A549 (cell line): ENCODE data around the gene HBS1L. TPM values are rescaled to one million over a fixed set of nuclear protein-coding genes. Genes with fewer than 3 reads are reported as not detected.
A peak's percentile ranks its signal among the peaks of the same experiment; 100 is the strongest.

ENCODE experiments used
- ATAC-seq, 2 experiments: fragments of 200-7000 bp in 1 of 2; fragments of >200 bp in 1 of 2; cut with Nextera tagmentation in 1 of 2; cut with Tn5 transposase in 1 of 2; 3 replicates each; pipeline versions ENCODE4 v1.8.0 to v1.9.1; 2018 to 2020; ENCODE audit warnings: mild to moderate bottlenecking in 1 of 2, moderate library complexity in 1 of 2
- CTCF ChIA-PET: fragments of 300-600 bp; sonication (Branson Sonifier 250); formaldehyde crosslinking; extraction: SDS; loops from one replicate; lab custom pipeline; 2021; ENCODE audit warnings: antibody characterized with exemption, inconsistent platforms; lab: Yijun Ruan, JAX
- POLR2A ChIA-PET: fragments of 350-600 bp; formaldehyde crosslinking; extraction: SDS; loops from one replicate; lab custom pipeline; 2021; ENCODE audit warnings: antibody characterized with exemption, inconsistent platforms; lab: Yijun Ruan, JAX
- DNase-seq, 2 experiments: peaks; one replicate each; pipeline versions ENCODE4 v3.0.0 to v3.0.0-alpha.2; 2011 to 2016; ENCODE audit warnings: low read depth in 1 of 2, low spot score in 1 of 2
- FAIRE-seq: peaks from 2 replicates; lab custom pipeline; 2011; peaks lifted over from hg19 to GRCh38; lab: Jason Lieb, UNC
- H3K27ac ChIP-seq, 2 experiments: fragments of >200 bp; sonication (Bioruptor Twin); formaldehyde crosslinking; 3 replicates each; pipeline ENCODE4 v1.5.1; 2016 to 2017
- H3K4me1 ChIP-seq: fragments of >200 bp; sonication (Bioruptor Twin); formaldehyde crosslinking; 3 replicates; pipeline ENCODE4 v1.6.1; 2016
- H3K4me2 ChIP-seq: fragments of >200 bp; sonication (Bioruptor Twin); formaldehyde crosslinking; 3 replicates; pipeline ENCODE4 v1.6.1; 2016
- H3K4me3 ChIP-seq: fragments of >200 bp; sonication (Bioruptor Twin); formaldehyde crosslinking; 3 replicates; pipeline ENCODE4 v1.5.1; 2016
- H3K9me3 ChIP-seq: fragments of >200 bp; sonication (Bioruptor Twin); formaldehyde crosslinking; 3 replicates; pipeline ENCODE4 v1.6.1; 2016
- ATOH8 ChIP-seq: fragments of 250-450 bp; sonication (Bioruptor Pico); IDR thresholded peaks from 2 replicates; pipeline ENCODE4 v1.5.0; 2020; ENCODE audit warnings: low read depth, mild to moderate bottlenecking, moderate library complexity
- CBX2 ChIP-seq: fragments of 200-600 bp; sonication (generic); IDR thresholded peaks from 2 replicates; pipeline ENCODE4 v1.6.1; 2016; ENCODE audit warnings: low read depth, mild to moderate bottlenecking, borderline replicate concordance
- CBX8 ChIP-seq: fragments of 200-600 bp; sonication (generic); IDR thresholded peaks from 2 replicates; pipeline ENCODE4 v1.6.1; 2016
- CHD2 ChIP-seq: fragments of 150-350 bp; IDR thresholded peaks from 2 replicates; pipeline ENCODE4 v1.6.1; 2014; ENCODE audit warnings: low read length; ENCODE audit not compliant: partially characterized antibody
- E2F6 ChIP-seq: IDR thresholded peaks from 2 replicates; pipeline ENCODE4 v1.6.1; 2012; ENCODE audit warnings: low read depth, borderline replicate concordance
- ELK1 ChIP-seq: fragments of 150-350 bp; IDR thresholded peaks from 2 replicates; pipeline ENCODE4 v1.6.1; 2014; ENCODE audit warnings: low read depth, mild to moderate bottlenecking, low read length
- FOSB ChIP-seq: fragments of 250-450 bp; sonication (Bioruptor Pico); IDR thresholded peaks from 2 replicates; pipeline ENCODE4 v1.5.0; 2020; ENCODE audit warnings: mild to moderate bottlenecking, moderate library complexity
- FOSL2 ChIP-seq, 2 experiments: fragments of 450-650 bp in 1 of 2; fragments of >200 bp in 1 of 2; sonication (Bioruptor Twin) in 1 of 2; formaldehyde crosslinking; IDR thresholded peaks; 2 replicates each; pipeline versions ENCODE4 v1.5.0 to v1.6.1; 2016 to 2020; ENCODE audit warnings: mild to moderate bottlenecking in 1 of 2, moderate library complexity in 1 of 2
- FOXS1 ChIP-seq: fragments of 250-450 bp; sonication (Bioruptor Pico); IDR thresholded peaks from 2 replicates; pipeline ENCODE4 v1.5.0; 2020; ENCODE audit warnings: mild to moderate bottlenecking, moderate library complexity
- HDAC2 ChIP-seq: fragments of 200-600 bp; sonication (generic); IDR thresholded peaks from 2 replicates; pipeline ENCODE4 v1.6.1; 2016
- HOXB5 ChIP-seq: fragments of 250-450 bp; sonication (Bioruptor Pico); IDR thresholded peaks from 2 replicates; pipeline ENCODE4 v1.5.0; 2020; ENCODE audit warnings: mild to moderate bottlenecking, moderate library complexity
- JUN ChIP-seq, 2 experiments: fragments of >200 bp; sonication (Bioruptor Twin); formaldehyde crosslinking; IDR thresholded peaks; 2 replicates in 1 of 2; 3 replicates in 1 of 2; pipeline ENCODE4 v1.6.1; 2016 to 2017
- KDM5A ChIP-seq: fragments of 200-600 bp; sonication (generic); IDR thresholded peaks from 2 replicates; pipeline ENCODE4 v1.6.1; 2016; ENCODE audit warnings: antibody characterized with exemption, mild to moderate bottlenecking
- MAX ChIP-seq: IDR thresholded peaks from 2 replicates; pipeline ENCODE4 v1.6.1; 2012
- MAZ ChIP-seq: fragments of 150-350 bp; IDR thresholded peaks from 2 replicates; pipeline ENCODE4 v1.6.1; 2014; ENCODE audit warnings: antibody characterized with exemption, low read depth, low read length, borderline replicate concordance
- MYC ChIP-seq: IDR thresholded peaks from 2 replicates; pipeline ENCODE4 v1.6.1; 2012; ENCODE audit warnings: mild to moderate bottlenecking, inconsistent platforms, low read length, improper control_type of control experiment, borderline replicate concordance
- NFE2L2 ChIP-seq: fragments of 150-350 bp; conservative IDR thresholded peaks from 2 replicates; pipeline ENCODE4 v1.6.1; 2014; ENCODE audit warnings: low read length
- PHF8 ChIP-seq: fragments of 200-600 bp; sonication (generic); IDR thresholded peaks from 2 replicates; pipeline ENCODE4 v1.6.1; 2016; ENCODE audit warnings: low read depth, mild to moderate bottlenecking, antibody characterized with exemption, moderate library complexity, borderline replicate concordance
- POLR2A ChIP-seq: IDR thresholded peaks from 2 replicates; pipeline ENCODE4 v1.6.1; 2012; ENCODE audit warnings: mild to moderate bottlenecking, low read length
- RARB ChIP-seq: fragments of 250-450 bp; sonication (Bioruptor Pico); IDR thresholded peaks from 2 replicates; pipeline ENCODE4 v1.8.0; 2021; ENCODE audit warnings: mild to moderate bottlenecking, moderate library complexity
- REST ChIP-seq: fragments of 200-600 bp; sonication (generic); IDR thresholded peaks from 2 replicates; pipeline ENCODE4 v1.6.1; 2016; ENCODE audit warnings: antibody characterized with exemption, mild to moderate bottlenecking, moderate library complexity
- WGBS: methylation state at CpG from one replicate; pipeline ENCODE4 v1.1.6; 2017; ENCODE audit errors: missing lambda C conversion rate; 5-methylcytosine and 5-hydroxymethylcytosine counted together
- polyA plus RNA-seq, 4 experiments: library from polyadenylated mRNA; depleted of rRNA in 3 of 4; stranded (reverse); fragments of >200 nt; fragmentation: RNase III in 1 of 4; extraction: RNeasy Plus Mini Kit Qiagen cat#74134 plus additional on column Dnase treatment in 1 of 4; gene quantifications; 2 replicates in 3 of 4; 3 replicates in 1 of 4; pipeline ENCODE4 v1.2.3, GENCODE V29; 2011 to 2017
- TF ChIP-seq, protein P1 (sequence below): IDR thresholded peaks from 2 replicates; pipeline ENCODE4 v1.6.1; 2012

Gene HBS1L
- polyA plus RNA-seq, 2 of the 4 experiments (the other 2 are of a cell fraction) = 41.5 to 61.7 TPM

DNA sequence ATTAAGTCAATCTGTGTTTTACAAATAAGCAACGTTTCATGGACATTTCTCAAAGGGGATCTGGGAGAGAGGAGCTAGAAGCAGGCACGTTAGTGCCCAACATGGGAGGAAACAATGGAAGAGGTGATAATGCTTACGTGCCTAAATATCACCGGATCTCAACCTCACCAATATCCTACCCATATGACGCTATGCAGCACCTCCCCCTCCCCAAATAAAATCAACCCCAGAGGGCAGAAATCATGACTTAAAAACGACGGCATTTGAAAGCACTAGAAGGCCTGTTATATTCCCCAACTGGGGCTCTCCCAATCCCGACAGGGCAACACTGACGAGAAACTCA is 425 bp downstream of the HBS1L start:
- Histone ChIP-seq H3K9me3 (no peaks in the 10 kb centered on the region), H3K4me2 (peak overlapping the region; percentile 89), H3K4me1 (peaks cover 9% of the 10 kb centered on the region), H3K27ac (peak overlapping the region; percentile 82 to 99), H3K4me3 (peak overlapping the region; percentile 85)
- WGBS = 1% methylated on average over 9 of the region's 9 CpGs
- ATAC-seq (peak; percentile 26 to 48; a peak in 4 of 6 replicates), FAIRE-seq (no peak)
- ChIA-PET POLR2A (interaction anchor here (1.0 kb wide), 2 partner anchors 8 to 10 kb away, joined by 3 read pairs; no protein-coding TSS in a partner anchor), CTCF (interaction anchor here (0.6 kb wide), 1 partner anchor 1248 kb away, joined by 3 read pairs; no protein-coding TSS in a partner anchor)
- no peak for TF ChIP-seq PHF8
- no peak for TF ChIP-seq ATOH8 (CRISPR knock-in tag)
- no peak for TF ChIP-seq JUN (IDR thresholded peaks at IDR 0.05)
- no peak for TF ChIP-seq FOSB (CRISPR knock-in tag)
- TF ChIP-seq KDM5A = no peak
- no peak for TF ChIP-seq FOSL2 (IDR thresholded peaks at IDR 0.05)
- TF ChIP-seq FOSL2 (CRISPR knock-in tag; IDR thresholded peaks at IDR 0.05) = no peak
- no peak for TF ChIP-seq RARB
- no peak for TF ChIP-seq NFE2L2
- TF ChIP-seq, all 56 proteins: peak for 0
- DNase-seq = peak in 1 of 2 experiments; percentile 13

- Histone ChIP-seq H3K9me3 (no peaks in the 10 kb centered on the region), H3K27ac (no peak overlapping the region), H3K4me2 (peak overlapping the region; percentile 89), H3K4me1 (peaks cover 9% of the 10 kb centered on the region), H3K4me3 (peak overlapping the region; percentile 85)
- CTCF ChIA-PET = interaction anchor here (0.6 kb wide), 1 partner anchor 1249 kb away, joined by 3 read pairs; no protein-coding TSS in a partner anchor
- POLR2A ChIA-PET = no interaction called here
- TF ChIP-seq PHF8 (no peak), KDM5A (no peak), CBX8 (no peak)
- WGBS = 21% methylated on average over 2 of the region's 2 CpGs
- ATAC-seq = no peak
- FAIRE-seq = no peak
- no peak for DNase-seq
Observed at GRCh38 chr6:135053406-135053805, 1.2 kb downstream of the HBS1L start.

- no peak overlapping the region for H3K27ac ChIP-seq
- ChIA-PET POLR2A (no interaction called here), CTCF (no interaction called here)
- no peak for FAIRE-seq
- no peak for ATAC-seq
- 66% methylated on average over 3 of the region's 3 CpGs for WGBS
- H3K9me3 ChIP-seq = no peaks in the 10 kb centered on the region
- no peak for DNase-seq
- peaks cover 9% of the 10 kb centered on the region for H3K4me1 ChIP-seq
- no peak for TF ChIP-seq POLR2A
- TF ChIP-seq E2F6 = no peak
- no peak for TF ChIP-seq CBX2
- TF ChIP-seq ELK1 = no peak
- no peak for TF ChIP-seq REST
- TF ChIP-seq HDAC2 = no peak
- no peak for TF ChIP-seq FOXS1 (CRISPR knock-in tag)
- TF ChIP-seq HOXB5 (CRISPR knock-in tag) = no peak
- no peak for TF ChIP-seq MAX
- TF ChIP-seq, protein P1, sequence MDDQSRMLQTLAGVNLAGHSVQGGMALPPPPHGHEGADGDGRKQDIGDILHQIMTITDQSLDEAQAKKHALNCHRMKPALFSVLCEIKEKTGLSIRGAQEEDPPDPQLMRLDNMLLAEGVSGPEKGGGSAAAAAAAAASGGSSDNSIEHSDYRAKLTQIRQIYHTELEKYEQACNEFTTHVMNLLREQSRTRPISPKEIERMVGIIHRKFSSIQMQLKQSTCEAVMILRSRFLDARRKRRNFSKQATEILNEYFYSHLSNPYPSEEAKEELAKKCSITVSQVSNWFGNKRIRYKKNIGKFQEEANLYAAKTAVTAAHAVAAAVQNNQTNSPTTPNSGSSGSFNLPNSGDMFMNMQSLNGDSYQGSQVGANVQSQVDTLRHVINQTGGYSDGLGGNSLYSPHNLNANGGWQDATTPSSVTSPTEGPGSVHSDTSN = no peak
- no peak for TF ChIP-seq MAZ
- TF ChIP-seq MYC = no peak
- TF ChIP-seq CHD2 = no peak
- peak overlapping the region; percentile 85 for H3K4me3 ChIP-seq
- peak overlapping the region; percentile 89 for H3K4me2 ChIP-seq
Observed at GRCh38 chr6:135052939-135053338, 1.7 kb downstream of the HBS1L start.
